GM19455 (cell line): Measurements from ENCODE around the gene ADARB2.

Experiments used
- ATAC-seq: cut with Tn5 transposase; IDR thresholded peaks from one replicate; pipeline ENCODE4 v1.9.1; 2021; ENCODE audit not compliant: unreplicated experiment

ADARB2 gene

GRCh38 chr10:1598393-1599153 lies 138.8 kb downstream of the ADARB2 start:
- ATAC-seq = no peak

GRCh38 chr10:1597370-1598146 lies 139.8 kb downstream of the ADARB2 start:
- ATAC-seq = no peak

DNA sequence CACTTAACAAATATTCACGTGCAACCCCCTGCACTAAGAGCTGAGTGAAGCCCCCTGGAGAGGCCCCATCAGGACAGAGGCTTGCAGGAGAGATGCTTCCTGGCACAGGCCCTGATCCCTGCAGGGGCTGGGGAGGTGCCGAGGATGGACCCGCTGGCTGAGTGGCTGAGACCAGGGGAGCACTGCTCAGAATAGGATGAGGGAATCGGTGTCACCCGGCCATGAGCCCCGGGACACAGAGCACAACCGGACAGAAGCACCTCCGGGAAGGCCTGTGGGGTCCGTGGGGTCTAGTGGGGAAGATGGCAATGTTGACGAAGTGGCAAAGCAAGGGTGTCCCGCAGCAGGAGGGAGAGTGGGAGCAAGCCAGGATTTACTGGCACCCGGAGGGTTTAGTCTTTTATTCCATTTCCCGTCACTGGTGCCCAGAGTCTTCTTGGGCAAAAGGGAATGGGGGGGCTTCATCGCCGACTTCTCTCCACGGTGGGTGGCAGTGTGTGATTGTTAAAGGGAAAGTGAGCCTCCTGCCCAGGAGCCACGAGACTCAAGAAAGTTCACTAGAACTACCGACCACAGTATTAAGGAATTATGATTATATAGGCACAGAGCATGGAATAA lies 140.7 kb downstream of the ADARB2 start:
- no peak for ATAC-seq

DNA sequence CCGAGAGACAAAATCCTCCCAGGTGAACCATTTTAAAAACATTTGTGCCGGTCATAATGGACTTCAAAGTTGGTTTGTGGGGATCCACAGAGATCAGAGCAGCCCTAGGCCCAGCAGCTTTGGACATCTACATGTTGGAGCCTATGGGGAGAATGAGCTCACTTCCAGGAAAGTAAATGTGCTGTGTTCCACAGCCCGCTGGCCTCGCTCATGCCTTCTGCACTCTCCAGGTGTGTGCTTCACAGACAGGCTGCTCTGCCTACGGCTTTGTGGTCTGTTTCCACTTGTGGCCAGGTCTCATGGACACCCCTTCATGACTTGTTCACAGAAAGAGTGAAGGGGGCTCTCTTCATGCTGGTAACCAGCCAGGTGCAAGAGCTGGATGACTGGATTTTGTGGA lies 141.6 kb downstream of the ADARB2 start:
- ATAC-seq = no peak

- ATAC-seq = no peak
Observed at GRCh38 chr10:1595242-1595600, 142.1 kb downstream of the ADARB2 start.

- no peak for ATAC-seq
Observed at GRCh38 chr10:1594372-1595241, 142.7 kb downstream of the ADARB2 start.

DNA sequence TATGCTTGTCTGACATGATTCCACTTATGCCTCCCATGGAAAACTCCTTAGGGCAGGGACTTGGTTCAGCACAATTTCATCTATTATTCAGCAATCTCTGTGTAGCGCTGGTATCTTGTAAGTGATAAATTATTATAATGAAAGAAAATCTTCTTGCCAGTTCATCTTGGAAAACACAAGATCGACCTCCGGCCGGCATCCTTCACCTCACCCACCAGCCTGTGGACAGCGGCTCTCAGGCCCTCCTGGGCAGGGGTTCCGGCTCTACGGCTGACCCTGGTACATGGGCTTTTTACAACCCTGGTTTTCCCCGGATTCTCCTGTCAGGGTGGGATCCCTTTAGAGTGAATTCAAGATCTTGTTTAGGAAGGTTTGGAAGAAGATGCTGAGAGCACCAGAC lies 145.6 kb downstream of the ADARB2 start:
- ATAC-seq = no peak

- no peak for ATAC-seq
Observed at GRCh38 chr10:1591045-1591444, 146.3 kb downstream of the ADARB2 start.

- no peak for ATAC-seq
Observed at GRCh38 chr10:1589257-1589656, 148.1 kb downstream of the ADARB2 start.

DNA sequence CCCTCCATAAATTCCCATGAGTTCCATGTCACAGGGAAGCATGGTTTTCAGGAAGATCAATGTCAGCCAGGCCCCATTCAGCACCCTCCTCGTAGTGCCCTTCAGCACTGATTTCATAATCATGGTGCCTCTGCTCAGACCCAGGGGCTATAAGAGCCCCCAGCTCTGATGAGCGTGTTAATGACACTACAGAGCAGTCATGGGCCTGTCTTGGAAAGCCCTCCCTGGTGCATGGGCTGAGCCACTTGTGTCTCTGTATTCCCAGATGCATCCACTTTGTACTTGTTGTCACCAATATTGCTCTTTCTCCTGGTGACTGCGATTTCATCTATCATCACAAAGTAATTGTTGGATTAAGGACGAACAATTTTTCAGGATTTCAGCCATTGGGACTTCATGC lies 154.6 kb downstream of the ADARB2 start:
- no peak for ATAC-seq

GRCh38 chr10:1581189-1581588 lies 156.1 kb downstream of the ADARB2 start:
- no peak for ATAC-seq

DNA sequence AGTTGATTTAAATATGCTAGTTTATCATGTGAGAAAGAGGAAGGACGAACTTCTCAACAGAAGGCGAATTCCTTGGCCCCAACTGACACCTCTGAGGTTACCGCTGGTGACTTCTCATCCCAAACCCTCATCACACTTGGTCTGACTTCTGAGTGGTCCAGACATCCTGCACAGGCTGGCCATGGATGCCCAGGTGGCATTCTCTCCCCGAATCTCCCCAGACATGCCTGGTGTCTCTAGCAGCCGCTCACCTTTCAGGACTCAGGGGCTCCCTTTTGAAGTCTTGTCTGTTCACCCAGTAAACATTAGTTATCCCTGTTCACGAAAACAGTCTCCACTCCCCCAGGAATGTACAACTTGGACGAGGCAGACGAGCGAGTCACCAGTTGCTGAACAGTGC lies 157.7 kb downstream of the ADARB2 start:
- no peak for ATAC-seq

DNA sequence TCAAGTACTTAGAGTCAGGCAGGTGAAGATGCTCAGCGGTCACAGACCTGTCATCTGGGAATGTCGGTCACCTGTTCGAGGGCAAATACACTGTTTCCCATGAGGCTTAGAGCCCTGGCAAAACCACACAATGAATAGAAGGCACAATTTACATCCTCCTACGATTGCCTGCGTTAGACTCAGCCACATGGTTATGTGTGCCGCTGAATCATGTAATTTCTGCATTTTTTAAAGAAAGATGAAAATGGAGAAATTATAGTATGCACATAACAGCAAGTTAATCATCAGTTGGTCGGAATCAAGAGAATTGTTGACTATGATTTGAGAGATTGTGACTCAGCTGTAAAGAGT lies 158.2 kb downstream of the ADARB2 start:
- no peak for ATAC-seq

GRCh38 chr10:1578392-1579140 lies 158.8 kb downstream of the ADARB2 start:
- no peak for ATAC-seq

GRCh38 chr10:1577945-1578344 lies 159.4 kb downstream of the ADARB2 start:
- no peak for ATAC-seq

DNA sequence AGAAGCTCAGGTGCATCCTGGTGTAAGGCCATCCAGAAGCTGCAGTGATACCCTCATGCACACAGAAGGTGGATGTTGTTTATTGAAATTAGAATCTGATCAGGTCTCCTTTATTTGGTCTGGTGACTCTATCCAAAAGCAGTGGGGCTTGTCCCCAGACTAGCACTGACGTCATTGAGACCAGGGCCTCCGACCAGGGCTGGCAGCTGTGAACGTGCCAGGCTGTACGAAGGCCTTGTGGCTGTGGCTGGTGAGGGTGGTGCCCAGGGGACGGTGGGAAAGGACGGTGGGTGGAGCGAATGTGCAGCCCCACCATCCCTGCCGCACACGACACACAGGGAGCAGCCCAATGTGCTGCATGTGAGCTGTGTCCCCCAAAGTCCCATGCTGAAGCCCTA lies 160.0 kb downstream of the ADARB2 start:
- no peak for ATAC-seq

DNA sequence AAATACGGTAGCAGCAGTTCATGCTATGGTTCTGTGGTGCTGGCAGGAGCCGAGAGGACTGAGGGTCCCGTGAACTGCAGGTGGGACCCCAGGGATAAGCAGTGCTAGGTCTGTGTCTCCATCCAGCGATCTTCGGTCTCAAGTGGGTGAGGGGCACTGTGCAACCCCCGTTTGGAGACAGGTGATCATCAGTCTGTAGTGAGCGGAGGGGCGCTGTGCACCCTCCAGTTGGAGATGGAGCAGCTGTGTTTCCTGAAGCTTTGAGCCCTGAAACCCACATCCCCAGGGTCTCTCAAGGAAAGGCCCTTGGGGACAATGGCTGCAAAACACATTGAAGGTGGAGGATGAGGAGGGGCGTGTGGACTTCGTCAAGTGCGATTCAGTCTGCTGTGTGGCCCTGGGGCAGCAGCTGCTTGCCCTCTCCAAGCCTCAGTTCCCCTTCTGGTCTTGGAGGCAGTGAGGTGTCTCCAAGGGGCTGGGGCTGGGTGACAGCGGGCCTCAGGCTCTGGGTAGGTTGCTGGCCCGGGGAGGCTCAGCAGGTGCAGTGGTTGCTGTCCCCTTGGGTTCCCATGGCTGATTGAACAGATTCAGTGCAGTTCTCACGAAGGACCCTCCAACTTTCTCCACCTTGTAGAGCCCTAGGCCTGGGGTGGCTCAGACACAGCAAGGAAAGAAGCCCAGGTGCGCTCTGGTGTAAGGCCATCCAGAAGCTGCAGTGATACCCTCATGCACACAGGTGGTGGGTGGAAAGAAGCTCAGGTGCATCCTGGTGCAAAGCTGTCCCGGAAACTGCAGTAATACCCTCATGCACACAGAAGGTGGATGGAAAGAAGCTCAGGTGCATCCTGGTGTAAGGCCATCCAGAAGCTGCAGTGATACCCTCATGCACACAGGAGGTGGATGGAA lies 160.6 kb downstream of the ADARB2 start:
- ATAC-seq = no peak

DNA sequence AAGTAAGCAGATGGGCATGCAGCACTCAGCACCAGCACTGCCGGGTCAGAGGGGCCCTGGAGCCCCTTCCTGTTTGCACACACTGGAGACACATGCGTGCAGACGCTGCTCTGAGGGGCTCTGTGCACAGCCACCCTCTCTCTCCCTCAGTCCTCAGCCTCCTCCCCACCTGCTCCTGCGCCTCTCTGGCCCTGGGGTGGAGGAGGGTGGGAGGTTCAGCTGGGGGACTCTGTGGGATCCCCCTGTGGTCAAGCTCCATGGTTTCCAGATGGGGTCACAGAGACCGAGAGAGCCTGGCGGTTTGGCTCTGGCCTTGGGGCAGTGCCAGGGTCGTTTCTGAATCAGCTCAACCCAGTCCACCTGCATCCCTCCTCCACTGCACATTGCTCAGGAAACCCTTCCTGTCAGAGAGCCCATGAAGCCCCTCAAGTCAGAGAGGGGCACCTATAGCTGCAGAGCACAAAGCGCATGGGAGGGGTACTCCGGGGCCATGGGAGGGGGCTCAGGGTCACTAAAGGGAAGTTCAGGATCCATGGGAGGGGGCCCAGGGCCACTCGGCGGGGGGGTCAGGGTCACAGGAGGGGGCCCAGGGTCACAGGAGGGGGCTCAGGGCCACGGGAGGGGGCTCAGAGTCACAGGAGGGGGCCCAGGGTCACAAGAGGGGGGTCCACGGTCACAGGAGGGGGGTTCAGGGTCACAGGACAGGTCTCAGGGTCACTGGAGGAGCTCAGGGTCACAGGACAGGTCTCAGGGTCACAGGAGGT lies 161.7 kb downstream of the ADARB2 start:
- no peak for ATAC-seq

DNA sequence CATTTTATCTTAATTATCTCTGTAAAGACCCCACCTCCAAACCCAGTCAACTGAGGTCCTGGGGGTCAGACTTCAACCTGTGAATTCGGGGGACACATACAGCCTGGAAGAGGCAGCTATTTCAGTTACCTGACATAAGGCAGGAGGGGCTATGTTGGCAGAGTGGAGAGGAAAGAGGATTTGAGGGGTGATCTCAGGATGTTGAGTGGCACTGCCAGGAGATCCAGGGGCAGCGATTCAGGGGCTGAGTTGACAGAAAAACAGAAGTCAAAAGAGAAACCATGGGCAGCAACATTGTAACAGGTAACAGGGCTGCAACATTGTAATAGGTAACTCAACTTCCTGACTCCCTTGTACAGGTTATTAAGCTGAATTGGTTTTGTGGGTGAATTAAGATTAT lies 162.6 kb downstream of the ADARB2 start:
- ATAC-seq = no peak
